NT2/D1 (cell line): ENCODE results near the gene KLHL18.

ENCODE experiments used
- YY1 ChIP-seq: IDR thresholded peaks from 2 replicates; pipeline ENCODE4 v1.6.1; 2011; ENCODE audit not compliant: insufficient read length, insufficient read depth
- ZNF274 ChIP-seq: IDR thresholded peaks from 2 replicates; pipeline ENCODE4 v1.6.1; 2011; ENCODE audit warnings: mild to moderate bottlenecking, low read depth, low read length

- TF ChIP-seq YY1 = no peak
- no peak for TF ChIP-seq ZNF274
Observed at GRCh38 chr3:47238017-47238416, 44.7 kb upstream of the KLHL18 start.
